Measurements from ENCODE around the gene NR1H3.

- no peak for TF ChIP-seq POLR2A (IDR thresholded peaks at IDR 0.05)
- no peak for TF ChIP-seq CTCF (IDR thresholded peaks at IDR 0.05)
Measured at GRCh38 chr11:47264119-47264518, 6.3 kb downstream of the NR1H3 start.
